ENCODE data around the gene ATF2. TPM values are rescaled to one million over a fixed set of nuclear protein-coding genes. Genes with fewer than 3 reads are reported as not detected.

ATF2 gene
- total and polyA plus RNA-seq, 9 of the 15 experiments (the other 6 are each of a cell fraction or from before 2014, with no cell fraction given): 24.2 to 111 (median 45.9) TPM

GRCh38 chr2:175025946-175026345, 142.1 kb downstream of the ATF2 start:
- intact Hi-C loops (cut with micrococcal nuclease) (no loop called here), in situ Hi-C loops (cut with MboI) (loop anchor here (25.0 kb wide), 1 partner anchor 1061 kb away; the partner anchor contains the start of genes EVX2, HOXD12 and HOXD13)
- no peak overlapping the region for H3K4me2 ChIP-seq (ENCODE audit: insufficient read depth, low read length)
- no peak overlapping the region for H3K4me3 ChIP-seq
- H4K20me1 ChIP-seq (replicated peaks; ENCODE audit: control insufficient read depth, insufficient read depth, low read length): no peaks in the 10 kb centered on the region
- no peak overlapping the region for H3K27ac ChIP-seq (ENCODE audit: extremely low read depth, low read depth, low read length)
- H3K4me1 ChIP-seq (replicated peaks in 1 of 2; ENCODE audit: control insufficient read depth in 2 of 2, insufficient read depth in 2 of 2, low read length in 2 of 2): no peaks in the 10 kb centered on the region
- no peaks in the 10 kb centered on the region for H3K9me3 ChIP-seq (replicated peaks; ENCODE audit: control insufficient read depth, insufficient read depth, low read depth, low read length)
- H2AFZ ChIP-seq (ENCODE audit: low read depth, low read length): no peak overlapping the region
- no peaks in the 10 kb centered on the region for H3K36me3 ChIP-seq (ENCODE audit: control insufficient read depth, insufficient read depth, low read length)
- no TSS peak for BruUV-seq (replicated peaks)
- peaks cover 2 to 13% of the 10 kb centered on the region in 2 experiments; a peak in 3 of 5 replicates for H3K27me3 ChIP-seq (ENCODE audit: control insufficient read depth in 2 of 2, insufficient read depth in 2 of 2, low read length in 2 of 2)
- ATAC-seq (no peak), FAIRE-seq (no peak), DNase-seq (ENCODE audit: extremely low read depth in 1 of 4, low spot score in 3 of 4) (no peak)
- WGBS (ENCODE audit: insufficient coverage, low coverage, missing lambda C conversion rate): 0% methylated on average over 1 of the region's 1 CpG
- TF ChIP-seq TBP (optimal IDR thresholded peaks at IDR 0.05; ENCODE audit: low read depth, low read length) (no peak), POLR2AphosphoS2 (IDR thresholded peaks at IDR 0.05; ENCODE audit: low read length) (no peak), ZFX (CRISPR knock-in tag; IDR thresholded peaks at IDR 0.05) (no peak), ZSCAN32 (CRISPR knock-in tag; IDR thresholded peaks at IDR 0.05) (no peak), E2F4 (CRISPR knock-in tag; IDR thresholded peaks at IDR 0.05; ENCODE audit: low read depth) (no peak), SMAD4 (CRISPR knock-in tag; conservative IDR thresholded peaks at IDR 0.05) (no peak), ZNF445 (CRISPR knock-in tag; IDR thresholded peaks at IDR 0.05; ENCODE audit: low read depth) (no peak)
- TF ChIP-seq, protein P1, sequence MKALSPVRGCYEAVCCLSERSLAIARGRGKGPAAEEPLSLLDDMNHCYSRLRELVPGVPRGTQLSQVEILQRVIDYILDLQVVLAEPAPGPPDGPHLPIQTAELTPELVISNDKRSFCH (CRISPR knock-in tag; IDR thresholded peaks at IDR 0.05): no peak
- TF ChIP-seq, protein P1 (tag; IDR thresholded peaks at IDR 0.05): no peak
- H3K9ac ChIP-seq (ENCODE audit: insufficient read depth in 1 of 2, low read depth in 2 of 2, low read length in 2 of 2): no peak overlapping the region
- H3K9me1 ChIP-seq (ENCODE audit: control insufficient read depth, insufficient read depth, low read length): no peaks in the 10 kb centered on the region
- H3K79me2 ChIP-seq (ENCODE audit: control insufficient read depth, insufficient read depth, low read length): no peaks in the 10 kb centered on the region
- CTCF ChIA-PET (ENCODE audit: low intra/inter-chr PET ratio): interaction anchor here (0.7 kb wide), 1 partner anchor 116 kb away, joined by 3 read pairs; no protein-coding TSS in a partner anchor
- POLR2A ChIA-PET: no interaction called here
